ENCODE measurements around the gene RIMOC1.

RIMOC1 gene

DNA sequence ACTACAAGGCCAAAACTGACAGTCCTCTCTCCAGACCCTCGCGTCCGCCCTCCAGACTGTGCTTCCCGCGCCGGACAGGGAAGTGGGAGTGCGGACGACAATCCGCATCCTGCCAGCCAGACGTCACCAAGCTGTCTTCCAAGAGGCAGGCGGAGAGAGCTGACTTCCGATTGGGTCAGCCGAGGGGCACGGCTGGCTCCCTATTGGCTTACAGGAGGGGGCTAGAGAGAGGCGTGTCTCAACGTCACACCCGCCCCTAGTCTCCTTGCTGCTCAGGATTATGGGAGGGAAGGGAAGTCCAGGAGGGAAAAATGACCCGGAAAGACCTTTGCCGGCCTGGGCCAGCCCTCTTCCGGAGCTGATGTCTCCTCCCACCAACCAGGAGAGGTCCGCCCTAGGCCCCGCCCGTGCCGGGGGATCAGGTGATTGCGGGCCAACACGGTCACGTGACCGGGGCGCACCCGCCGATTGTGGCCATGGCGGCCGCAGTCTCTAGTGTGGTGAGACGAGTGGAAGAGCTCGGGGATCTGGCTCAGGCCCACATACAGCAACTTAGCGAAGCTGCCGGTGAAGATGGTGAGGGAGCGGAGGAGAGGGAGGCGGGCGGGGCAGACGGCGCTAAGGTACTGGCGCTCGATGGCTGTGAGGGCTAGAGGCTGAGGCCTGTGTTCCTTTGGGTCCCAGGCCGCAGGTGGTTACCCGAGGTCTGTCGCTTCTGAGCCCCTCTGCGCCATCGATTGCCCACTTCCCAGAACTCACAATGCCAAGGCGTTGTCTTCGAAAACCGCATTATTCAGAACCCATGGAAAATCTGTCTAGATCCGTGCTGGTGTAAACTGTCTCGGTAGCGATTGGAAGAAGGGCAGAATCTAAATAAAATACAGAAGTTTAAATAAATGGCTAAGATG is at the start of gene RIMOC1:
TSS of gene RIMOC1 (plus strand) at position 453 of the 908 bp plus-strand sequence. CDS start at position 477, 24 bp downstream.
- peak within 1 kb of the TSS; percentile 93 for H3K4me3 ChIP-seq (ENCODE audit: low read depth, low read length)
- TF ChIP-seq CTCF (IDR thresholded peaks at IDR 0.05; ENCODE audit: insufficient read depth, low read depth, low read length, missing control alignments) = no peak
- peak; percentile 99 for DNase-seq (ENCODE audit: low read depth)

GRCh38 chr5:41856644-41857491 is 47.3 kb upstream of the RIMOC1 start:
- TF ChIP-seq CTCF (IDR thresholded peaks at IDR 0.05; ENCODE audit: insufficient read depth, low read depth, low read length, missing control alignments) = peak; percentile 72
- no peak overlapping the region for H3K4me3 ChIP-seq (ENCODE audit: low read depth, low read length)
- DNase-seq (ENCODE audit: low read depth) = peak; percentile 80

DNA sequence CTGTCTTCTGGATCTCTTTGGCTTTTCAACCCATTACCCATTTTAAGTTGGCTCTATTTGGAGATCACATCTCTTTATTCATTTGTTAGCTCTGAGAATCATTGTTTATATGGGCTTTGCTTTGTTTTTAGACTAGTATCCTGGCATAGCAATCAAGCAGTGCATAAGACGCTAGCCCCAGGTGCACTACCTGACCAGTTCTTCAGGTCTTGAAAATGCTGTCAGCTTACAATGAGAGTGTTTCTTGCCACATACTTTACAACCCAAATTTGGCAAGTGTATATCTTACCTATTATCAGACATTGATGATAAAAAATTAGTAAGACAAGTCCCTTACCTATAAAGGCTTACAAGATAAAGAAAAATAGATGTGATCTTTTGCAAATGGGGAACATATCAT is 46.2 kb upstream of the RIMOC1 start:
- TF ChIP-seq CTCF (IDR thresholded peaks at IDR 0.05; ENCODE audit: insufficient read depth, low read depth, low read length, missing control alignments) = no peak
- DNase-seq (ENCODE audit: low read depth) = no peak
- H3K4me3 ChIP-seq (ENCODE audit: low read depth, low read length) = no peak overlapping the region

DNA sequence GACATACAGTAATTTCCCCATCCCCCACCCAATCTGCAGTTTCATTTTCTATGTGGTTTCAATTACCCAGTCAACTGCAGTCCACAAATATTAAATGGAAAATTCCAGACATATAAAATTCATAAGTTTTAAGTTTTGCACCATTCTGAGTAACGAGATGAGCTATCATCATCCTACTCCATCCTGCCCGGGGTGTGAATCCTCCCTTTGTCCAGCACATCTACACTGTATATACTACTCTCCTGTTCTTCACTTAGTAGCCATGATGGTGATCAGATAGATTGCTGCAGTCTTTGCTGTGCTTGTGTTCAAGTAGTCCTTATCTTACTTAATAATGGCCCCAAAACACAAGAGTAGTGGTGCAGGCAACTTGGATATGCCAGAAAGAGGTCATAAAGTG is 45.3 kb upstream of the RIMOC1 start:
- no peak overlapping the region for H3K4me3 ChIP-seq (ENCODE audit: low read depth, low read length)

DNA sequence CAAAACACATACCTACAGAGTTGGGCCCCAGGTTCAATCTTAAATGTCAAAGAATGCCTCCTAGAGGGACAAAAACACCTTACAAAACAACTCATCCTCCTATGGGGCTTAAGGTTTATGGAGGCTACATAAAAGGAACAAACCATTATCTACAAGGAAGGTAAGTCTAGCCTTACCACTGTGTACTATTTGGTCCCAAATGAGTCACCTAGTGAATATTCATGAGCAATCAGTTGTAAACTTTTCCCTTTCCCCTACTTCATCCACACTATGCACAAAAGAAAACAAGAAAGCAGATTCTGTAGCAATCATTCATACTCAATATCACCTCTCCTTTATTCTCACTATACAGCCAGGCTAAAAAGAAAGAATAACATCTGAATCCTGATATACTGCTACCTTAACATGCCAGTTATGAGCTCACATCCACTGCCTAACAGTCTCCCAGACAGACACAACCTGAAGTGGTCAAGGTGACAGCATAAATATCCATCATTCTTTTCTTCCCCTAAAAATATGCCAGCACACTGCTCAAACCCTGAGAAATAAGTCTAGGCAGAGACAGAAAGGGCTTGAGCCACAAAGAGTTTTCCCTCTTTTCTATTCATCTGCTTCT is 40.2 kb upstream of the RIMOC1 start:
- DNase-seq (ENCODE audit: low read depth) = no peak
- no peak overlapping the region for H3K4me3 ChIP-seq (ENCODE audit: low read depth, low read length)
- no peak for TF ChIP-seq CTCF (IDR thresholded peaks at IDR 0.05; ENCODE audit: insufficient read depth, low read depth, low read length, missing control alignments)

More for the DNA sequence above, 45.3 kb upstream of the RIMOC1 start:
- DNase-seq (ENCODE audit: low read depth) = no peak
- no peak for TF ChIP-seq CTCF (IDR thresholded peaks at IDR 0.05; ENCODE audit: insufficient read depth, low read depth, low read length, missing control alignments)

DNA sequence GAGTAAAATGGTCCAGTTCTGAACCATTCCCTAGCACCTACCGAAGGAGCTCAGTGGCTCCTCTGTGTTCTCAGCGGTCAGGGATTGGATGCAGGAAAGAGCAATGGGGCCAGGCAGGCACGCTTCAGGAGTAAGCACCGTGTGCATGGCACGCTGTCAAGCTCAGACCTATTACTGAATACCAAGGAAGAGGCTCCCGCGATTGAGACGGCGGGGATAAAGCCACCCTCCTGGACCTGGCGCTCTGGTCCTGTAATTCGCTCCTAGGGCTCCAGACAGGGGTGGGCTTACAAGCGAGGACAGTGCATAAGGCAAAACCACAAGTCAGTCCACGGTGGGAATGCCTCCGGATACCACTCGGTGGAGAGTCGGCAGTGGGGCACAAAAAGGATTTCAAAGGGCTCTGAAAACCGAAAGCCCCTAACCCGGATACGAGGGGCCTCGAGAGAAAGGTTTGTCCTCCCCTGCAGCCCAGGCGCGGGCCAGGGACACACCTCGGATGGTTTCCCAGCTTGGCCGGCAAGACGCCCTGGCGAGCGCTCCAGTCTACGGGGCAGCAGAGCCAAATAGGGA is 34.9 kb upstream of the RIMOC1 start:
- DNase-seq (ENCODE audit: low read depth) = peak; percentile 23
- H3K4me3 ChIP-seq (ENCODE audit: low read depth, low read length) = peak overlapping the region; percentile 78
- TF ChIP-seq CTCF (IDR thresholded peaks at IDR 0.05; ENCODE audit: insufficient read depth, low read depth, low read length, missing control alignments) = no peak
